HG03442 (cell line): Measurements from ENCODE around the gene MALL.
"Not testable (repeated sequence)": the region's sequence is repeated elsewhere in the genome, so short reads cannot be mapped to it uniquely, and the experiment has no call there.

Source experiments
- ATAC-seq: cut with Tn5 transposase; IDR thresholded peaks from one replicate; pipeline ENCODE4 v1.9.1; 2021; ENCODE audit warnings: mild to moderate bottlenecking, moderate library complexity; ENCODE audit not compliant: unreplicated experiment

Gene MALL

DNA sequence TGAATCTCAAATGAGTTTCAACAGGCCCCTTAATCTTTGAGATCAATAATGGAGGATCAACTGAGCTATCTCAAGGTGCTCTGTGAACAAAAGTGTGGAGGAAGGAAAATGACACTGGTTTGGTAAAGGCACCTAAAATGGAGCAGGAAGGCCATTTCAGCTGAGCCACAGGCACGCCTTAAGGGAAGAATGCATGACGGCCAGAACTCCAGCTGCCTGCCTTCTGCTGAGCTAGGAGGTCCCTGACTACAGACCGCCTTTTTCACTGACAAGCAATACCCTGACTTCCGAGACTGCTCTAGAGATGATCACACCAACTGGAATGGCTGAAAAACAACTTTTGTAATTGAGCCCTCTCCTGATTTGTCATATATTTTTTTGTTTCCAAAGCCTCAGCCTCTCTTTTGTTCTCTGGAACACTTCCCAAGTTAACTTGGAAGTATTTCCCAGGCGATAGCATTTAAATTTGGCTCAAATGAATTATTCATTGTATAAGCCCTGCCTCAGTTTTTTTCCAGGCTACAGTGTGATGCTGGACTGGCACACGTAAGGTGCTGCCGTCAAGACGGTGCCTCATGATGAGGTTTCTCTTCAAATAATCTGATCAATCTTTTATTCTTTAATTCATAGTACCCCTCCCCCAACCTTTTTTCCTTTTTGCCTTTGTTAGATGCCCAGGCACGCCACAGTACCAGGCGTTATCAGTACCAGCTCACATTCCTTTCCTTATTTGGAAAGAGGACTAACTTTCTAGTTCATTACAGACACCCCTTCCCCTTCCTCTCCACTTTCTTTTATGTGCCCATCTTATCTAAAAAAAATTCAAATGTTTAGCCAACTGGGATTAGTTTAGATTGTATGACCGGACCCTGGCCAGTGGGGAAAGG lies 60.9 kb downstream of the MALL start:
- ATAC-seq: not testable (repeated sequence)

- ATAC-seq: not testable (repeated sequence)
Observed at GRCh38 chr2:110053688-110054087, 61.9 kb downstream of the MALL start.

DNA sequence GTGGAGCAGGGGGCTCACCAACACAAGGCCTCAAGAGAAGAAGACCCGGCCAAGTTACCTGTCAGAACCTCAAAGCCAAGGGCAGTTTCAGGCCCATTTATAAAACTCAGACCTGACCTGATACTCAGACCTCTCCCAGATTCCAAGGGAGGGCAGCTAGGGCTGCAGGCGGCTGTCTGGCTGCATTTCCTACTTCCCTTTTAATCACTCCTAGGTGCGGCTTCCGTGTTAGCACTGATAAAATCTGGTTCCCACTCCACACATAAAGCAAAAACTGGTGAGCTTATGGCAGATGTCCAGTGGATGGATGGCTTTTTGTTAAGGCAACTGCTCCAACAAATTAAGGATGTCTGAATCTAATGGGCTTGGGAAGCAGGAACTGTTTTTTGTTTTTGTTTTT lies 63.5 kb downstream of the MALL start:
- not testable (repeated sequence) for ATAC-seq

DNA sequence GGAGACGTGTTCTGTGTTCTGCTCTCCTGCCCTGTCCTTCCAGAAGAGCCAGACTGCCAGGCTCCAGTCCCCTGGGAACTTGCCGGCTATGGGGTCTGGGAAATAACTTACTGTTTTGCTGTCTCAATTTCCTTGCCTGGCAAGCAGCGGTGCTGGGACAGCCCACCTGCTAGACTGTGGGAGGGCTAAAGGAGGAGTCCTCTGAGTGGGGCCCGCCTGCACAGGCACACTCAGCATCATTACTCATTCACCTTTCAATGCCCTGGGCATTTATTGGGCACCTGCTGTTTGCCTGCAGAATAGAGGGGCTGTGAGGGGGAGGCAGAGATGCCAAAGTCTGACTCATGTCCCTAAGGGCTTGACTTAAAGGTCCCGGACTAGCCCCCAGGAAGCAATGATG lies 65.4 kb downstream of the MALL start:
- ATAC-seq: not testable (repeated sequence)

GRCh38 chr2:110049769-110050168 lies 65.9 kb downstream of the MALL start:
- not testable (repeated sequence) for ATAC-seq

DNA sequence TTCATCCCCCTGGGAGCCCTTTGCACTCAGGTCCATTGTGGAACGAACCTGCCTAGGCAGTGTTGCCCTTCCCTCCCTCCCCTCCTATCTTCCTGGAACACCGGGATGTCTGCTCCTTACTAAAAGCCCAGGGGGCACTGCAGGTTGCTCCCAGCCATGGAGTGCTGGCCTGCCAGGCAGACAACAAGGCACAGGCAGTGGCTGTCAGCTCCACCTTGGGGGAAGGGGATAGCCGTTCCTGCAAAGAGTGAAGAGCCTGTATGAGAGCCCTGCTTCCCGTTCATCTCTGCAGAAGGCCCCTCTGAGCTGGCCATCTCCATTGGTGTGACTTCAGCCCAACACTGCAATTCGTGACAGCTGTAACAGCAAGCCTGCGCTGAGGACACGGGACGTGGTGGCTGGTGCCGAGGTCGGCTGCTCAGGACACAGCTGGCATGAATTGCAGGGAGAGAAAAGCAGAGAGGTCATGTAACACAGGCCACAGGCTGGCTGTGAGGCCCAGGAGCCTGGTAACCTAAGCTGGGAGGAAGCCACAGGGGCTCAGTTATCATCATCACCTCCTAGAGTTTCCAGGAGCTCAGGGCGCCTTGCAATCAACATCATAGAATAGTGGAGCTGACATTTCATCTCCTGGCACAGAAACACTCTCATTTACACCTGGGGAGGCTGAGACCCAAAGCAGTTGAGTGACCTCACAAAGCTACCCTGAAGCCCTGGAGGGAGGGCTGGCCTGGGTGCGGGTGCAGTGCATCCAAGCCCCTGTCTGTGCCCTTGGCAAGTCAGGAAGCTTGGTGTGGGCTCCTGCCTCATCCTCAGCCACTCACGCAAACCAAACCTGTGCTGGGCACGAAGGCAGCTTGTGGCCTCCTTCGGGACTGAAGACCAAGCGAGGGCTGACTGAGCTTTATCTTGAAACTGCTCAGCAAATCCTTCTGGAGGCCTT lies 67.1 kb downstream of the MALL start:
- ATAC-seq: not testable (repeated sequence)

GRCh38 chr2:110047225-110047624 lies 68.4 kb downstream of the MALL start:
- ATAC-seq: not testable (repeated sequence)

DNA sequence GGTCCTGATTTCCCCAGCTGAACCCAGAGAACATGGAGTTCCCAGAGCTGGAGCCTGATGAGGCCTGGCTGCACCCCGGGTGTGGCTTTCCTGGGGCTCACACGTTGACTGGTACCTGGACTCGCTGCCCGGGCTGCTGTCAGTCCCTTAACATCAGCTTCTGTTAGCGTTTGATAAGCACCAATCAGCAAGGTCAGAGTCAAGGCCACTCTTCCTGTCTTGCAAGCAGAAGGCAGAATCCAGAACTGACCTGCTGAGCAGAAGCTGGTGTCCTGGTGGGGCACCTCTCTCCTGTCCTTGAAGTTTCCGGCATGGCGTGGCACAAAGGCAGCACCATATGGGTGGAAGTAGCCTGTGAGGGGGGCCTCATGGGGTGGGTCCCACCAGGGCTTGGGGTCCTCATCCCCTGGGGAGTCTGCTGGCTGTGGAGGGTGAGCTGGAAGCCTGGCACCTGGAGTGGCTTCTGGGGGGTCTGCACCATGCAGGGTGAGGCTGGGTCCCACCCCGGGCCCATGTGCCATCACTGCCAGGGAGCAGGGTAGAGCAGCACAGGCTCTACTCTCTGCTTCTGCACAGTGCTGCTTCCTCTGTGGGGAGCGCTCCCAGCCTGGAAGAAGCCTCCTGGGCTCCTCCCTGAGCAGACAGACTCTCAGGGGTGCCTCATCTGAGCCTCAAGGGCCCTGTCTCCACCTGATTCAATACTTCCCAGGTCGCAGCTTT lies 73.5 kb downstream of the MALL start:
- not testable (repeated sequence) for ATAC-seq

DNA sequence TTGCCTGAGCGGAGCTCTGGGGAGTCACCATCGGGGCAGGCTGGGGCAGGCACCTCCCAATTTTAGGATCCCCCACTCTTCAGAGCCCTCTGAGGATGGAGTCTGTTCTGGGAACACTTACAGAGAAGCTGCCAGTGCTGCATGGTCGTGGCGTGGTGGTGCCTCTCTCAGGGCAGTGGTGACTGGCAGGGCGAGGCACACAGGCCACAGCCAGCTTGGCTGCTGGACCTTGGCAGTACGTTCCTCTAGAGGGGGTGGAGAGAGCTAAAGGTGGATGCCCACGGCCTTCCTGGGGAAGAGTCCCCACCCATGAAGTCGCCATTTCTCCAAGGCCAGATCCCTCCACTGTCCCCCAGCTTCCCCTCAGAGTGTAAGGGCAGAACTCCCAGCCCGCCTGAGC lies 78.3 kb downstream of the MALL start:
- ATAC-seq: not testable (repeated sequence)

DNA sequence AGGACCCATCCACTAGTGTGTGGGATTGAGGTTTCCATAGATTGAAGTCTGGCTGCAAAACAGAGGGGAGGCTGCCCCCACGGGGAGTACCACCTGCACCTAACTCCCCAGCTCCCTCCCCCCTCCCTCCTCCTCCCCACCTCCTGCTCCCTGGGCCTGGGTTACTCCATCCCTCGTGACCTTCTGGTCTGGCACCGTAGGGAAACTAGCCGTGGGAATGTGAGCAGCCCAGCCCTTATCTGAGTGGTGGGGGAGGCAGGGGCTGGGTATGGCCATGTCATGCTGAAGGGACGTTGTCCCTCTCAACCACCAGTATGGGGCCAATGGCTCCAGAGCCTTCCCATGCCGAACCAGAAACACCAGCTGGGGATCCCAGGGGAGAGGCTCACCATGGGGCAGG lies 80.2 kb downstream of the MALL start:
- ATAC-seq: not testable (repeated sequence)

GRCh38 chr2:110034935-110035334 lies 80.7 kb downstream of the MALL start:
- ATAC-seq: not testable (repeated sequence)
